Hematopoietic multipotent progenitor cell treated with erythropoietin and hydrocortisone succinate and interleukin-3 and kit ligand, for 15 days (in vitro differentiated cells): ENCODE data around the gene ELAVL2.
"Not testable (repeated sequence)": the region's sequence is repeated elsewhere in the genome, so short reads cannot be mapped to it uniquely, and the experiment has no call there.

Experiments used
- DNase-seq: peaks from one replicate; pipeline ENCODE4 v3.0.0-alpha.2; 2015; ENCODE audit warnings: low spot score

The ELAVL2 gene

DNA sequence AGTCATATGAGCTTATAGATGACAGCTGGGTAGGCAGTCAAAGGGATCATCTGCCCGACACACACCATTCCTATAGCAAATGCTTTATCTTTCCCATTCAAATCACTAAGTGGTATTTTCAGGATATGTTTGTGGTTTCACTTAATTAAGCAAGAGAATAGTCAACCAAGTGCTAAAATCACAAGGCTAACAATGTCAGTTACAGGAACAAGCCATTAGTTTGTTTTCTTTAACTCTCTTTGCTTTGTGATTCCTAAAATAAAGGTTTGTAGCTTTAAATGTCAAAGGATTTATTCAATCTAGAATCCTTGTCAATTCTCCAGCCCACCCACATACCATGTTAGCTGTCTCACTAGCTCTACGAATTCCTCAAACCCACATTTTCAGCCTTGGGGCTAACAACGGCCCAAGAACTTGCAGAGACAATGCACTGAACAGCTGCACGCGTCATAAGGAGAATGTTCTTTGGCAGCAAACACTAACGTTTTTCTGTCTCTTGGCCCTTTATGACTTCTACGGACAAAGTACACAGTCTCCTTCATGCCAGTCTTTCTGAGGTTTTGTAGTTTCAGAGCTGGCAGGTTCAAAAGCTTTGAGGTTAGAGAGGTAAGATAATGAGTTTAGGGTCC lies 56.6 kb downstream of the ELAVL2 start:
- no peak for DNase-seq

- no peak for DNase-seq
Measured at GRCh38 chr9:23768861-23769260, 57.2 kb downstream of the ELAVL2 start.

DNA sequence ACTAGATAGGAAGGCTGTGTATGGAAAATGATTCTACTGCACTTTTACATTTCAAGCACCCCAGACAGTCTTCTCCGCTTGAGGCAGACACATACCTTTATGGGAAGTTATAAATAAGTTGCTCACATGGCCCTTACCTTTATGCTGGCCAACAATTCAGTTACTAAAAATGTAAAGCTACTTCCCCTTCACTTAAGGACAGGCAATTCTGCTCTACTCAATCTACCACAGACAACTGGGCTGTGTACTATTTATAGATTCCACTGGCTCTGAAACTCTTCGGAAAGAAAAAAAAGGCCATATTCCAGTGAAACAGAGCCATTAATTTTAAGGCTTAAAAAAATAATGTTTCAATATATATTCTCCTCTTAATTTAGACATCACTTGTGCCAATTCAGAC lies 59.4 kb downstream of the ELAVL2 start:
- no peak for DNase-seq

DNA sequence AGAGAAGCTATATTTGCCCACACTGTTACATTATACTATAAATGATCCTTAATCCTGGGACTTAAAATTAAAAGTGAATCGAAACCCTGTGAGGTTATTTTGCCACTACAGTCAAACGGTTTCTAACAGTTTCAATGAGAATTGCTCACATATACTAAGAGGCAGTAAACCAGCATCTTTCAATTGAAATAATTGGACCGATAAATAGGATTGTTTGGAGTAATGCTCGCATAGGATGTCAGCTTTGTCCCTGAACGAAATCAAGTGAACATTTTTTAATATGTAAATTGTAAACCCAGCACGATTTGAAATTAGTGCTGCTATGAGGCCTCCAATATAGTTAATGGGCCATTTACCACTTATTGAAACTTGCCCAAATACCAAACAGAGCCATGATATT lies 60.5 kb downstream of the ELAVL2 start:
- no peak for DNase-seq

DNA sequence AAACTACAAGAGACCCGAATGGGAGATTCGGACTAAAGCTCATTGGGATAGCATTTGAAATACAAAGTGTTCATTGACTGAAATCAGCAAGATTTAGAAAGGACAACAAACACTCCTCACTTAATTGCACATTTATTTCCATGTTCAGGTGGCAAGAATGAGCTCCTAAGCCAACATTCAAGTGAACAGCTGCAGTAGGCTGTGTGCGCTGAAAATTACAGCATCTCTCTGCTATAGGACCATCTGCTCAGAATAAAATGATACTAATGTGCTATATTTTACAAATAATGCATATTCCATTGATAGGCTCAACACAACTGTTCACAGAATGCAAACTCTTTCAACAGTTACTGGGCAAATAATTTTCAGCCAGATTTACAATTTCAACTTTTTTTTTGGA lies 61.8 kb downstream of the ELAVL2 start:
- DNase-seq: no peak

- no peak for DNase-seq
Measured at GRCh38 chr9:23754551-23754950, 71.5 kb downstream of the ELAVL2 start.

- no peak for DNase-seq
Measured at GRCh38 chr9:23752859-23753258, 73.2 kb downstream of the ELAVL2 start.

DNA sequence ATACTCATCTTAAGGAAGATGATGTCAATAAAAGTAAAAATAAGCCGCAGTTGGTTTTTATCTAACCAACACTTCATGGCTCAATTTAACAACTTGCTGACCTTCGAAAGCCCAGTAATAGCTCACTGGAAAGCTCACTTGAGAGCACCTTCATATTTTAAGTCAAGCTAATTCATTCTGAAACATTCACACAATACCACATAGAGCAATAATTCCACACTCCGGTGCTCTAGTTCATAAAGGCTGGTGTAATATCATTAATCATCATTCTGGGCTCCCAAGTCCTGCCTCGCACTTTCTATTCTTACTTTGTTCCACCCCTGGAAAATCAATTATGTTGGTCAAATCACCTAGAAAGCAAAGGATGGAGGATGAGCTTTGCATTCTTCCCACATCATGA lies 74.4 kb downstream of the ELAVL2 start:
- no peak for DNase-seq

DNA sequence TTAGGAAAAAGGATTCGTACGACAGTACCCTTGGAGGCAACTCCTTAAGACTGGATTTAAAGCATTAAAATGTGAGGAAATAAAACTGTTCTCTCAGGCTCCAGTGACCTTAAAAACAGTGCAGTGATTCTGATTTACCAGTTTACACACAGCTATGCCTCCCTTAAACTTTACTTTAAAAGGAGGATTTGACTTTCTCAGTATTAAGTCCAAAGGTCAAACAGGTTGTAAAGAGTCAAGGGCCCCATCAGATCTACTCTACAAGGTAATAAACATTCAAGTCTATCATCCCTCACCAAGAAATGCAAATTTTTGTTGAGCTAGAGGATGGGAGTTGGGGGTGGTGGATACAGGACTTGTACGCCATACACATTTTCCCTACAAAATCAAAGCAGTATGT lies 75.2 kb downstream of the ELAVL2 start:
- DNase-seq: no peak

GRCh38 chr9:23747088-23748075 lies 78.7 kb downstream of the ELAVL2 start:
- DNase-seq: no peak

- no peak for DNase-seq
Measured at GRCh38 chr9:23746317-23746716, 79.7 kb downstream of the ELAVL2 start.

- DNase-seq: no peak
Measured at GRCh38 chr9:23743036-23743435, 83.0 kb downstream of the ELAVL2 start.

DNA sequence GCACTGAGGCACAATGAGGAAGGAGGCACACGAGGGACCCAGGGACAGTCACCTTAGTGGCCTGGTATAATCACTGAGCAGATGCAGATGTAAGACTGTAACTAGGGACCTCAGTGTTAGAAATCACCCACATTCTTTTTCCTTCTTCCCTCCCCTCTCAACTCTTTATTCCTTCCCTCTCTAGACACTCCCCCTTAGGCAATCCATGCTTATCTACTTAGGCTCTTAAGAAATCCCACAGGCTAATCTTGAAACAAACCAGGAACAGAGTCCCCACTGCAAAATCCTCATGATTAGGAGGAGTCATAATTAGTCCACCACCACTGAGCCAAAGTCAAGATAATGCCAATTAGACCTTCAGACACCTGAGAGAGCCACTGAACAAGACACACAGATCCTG lies 84.7 kb downstream of the ELAVL2 start:
- no peak for DNase-seq

DNA sequence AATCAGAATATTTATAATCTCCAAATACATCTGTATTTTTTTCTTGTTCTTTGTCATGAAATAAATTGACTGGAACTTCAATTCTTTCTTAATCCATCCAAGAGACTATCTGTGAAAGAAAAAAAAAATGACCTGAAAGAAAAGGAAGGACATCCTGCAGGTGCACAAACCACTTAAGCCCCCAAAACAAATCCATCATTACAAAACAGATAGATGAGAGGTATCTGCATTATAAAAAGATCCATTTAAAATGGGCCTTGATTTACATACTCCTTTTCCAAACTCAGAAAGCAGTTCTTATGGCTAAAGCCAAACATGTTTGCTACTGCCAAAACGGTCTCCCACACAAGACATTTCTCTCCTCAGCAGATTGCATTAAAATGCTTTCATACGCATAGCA lies 85.5 kb downstream of the ELAVL2 start:
- DNase-seq: no peak

- no peak for DNase-seq
Measured at GRCh38 chr9:23739753-23740152, 86.3 kb downstream of the ELAVL2 start.

- no peak for DNase-seq
Measured at GRCh38 chr9:23736293-23736692, 89.7 kb downstream of the ELAVL2 start.

DNA sequence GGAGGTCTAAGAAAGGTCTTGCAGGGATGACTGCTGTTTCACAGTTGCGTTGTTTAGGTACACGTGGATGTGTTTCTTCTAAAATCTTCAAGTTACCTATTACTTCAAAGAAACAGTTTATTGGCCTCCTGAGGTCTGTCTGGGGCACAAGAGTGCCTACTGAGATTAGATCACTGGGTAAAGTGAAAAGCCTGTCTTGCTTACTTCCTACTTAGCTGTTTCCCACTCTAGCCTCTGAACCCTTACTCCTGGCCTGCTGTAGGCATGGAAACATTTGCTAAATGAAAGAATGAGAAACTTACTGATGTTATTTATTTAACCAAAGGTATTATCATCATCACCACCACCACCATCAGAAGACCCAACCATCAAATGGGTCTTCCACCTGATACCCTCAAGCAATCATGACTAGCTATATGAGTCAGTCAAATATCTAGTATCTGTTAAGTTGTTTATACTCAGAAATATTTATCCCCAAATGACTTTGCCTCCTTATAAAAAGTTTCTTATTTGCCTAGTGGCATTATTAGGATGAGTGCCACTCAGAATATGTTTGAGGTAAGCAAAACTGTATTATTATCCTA lies 92.5 kb downstream of the ELAVL2 start:
- DNase-seq: no peak

- no peak for DNase-seq
Measured at GRCh38 chr9:23731353-23731752, 94.7 kb downstream of the ELAVL2 start.

GRCh38 chr9:23730364-23730763 lies 95.7 kb downstream of the ELAVL2 start:
- no peak for DNase-seq

GRCh38 chr9:23728736-23729135 lies 97.3 kb downstream of the ELAVL2 start:
- DNase-seq: no peak

DNA sequence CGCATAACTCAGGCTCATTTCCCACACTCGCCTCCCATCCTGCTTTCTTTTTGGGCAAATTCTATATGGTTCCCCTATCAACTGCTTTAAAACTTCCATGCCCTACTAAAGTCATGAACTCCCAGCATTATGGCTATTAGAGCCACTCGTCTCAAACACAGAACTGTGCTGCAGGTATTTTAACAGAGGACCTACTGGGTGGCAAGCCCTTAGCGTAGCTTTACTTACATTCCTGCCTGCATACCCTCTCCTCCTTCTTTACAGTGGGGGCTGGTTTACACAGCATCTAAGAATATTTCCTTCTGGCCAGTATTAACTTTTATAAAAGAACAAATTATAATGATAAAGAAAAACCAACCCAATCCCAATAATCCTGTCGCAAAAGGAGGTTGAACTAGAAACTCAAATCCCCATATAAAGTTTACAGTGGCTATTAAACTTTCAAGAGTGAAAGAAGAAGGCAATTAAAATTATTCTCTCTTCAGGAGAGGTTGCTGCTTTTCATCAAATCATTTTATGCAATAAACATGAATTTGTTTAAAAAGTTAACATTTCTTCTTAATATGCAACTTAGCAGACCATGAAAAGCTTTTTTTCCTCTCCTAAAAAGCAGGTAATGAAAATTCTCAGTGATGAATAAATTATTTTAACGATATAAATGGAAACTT lies 100.6 kb downstream of the ELAVL2 start:
- DNase-seq: no peak

DNA sequence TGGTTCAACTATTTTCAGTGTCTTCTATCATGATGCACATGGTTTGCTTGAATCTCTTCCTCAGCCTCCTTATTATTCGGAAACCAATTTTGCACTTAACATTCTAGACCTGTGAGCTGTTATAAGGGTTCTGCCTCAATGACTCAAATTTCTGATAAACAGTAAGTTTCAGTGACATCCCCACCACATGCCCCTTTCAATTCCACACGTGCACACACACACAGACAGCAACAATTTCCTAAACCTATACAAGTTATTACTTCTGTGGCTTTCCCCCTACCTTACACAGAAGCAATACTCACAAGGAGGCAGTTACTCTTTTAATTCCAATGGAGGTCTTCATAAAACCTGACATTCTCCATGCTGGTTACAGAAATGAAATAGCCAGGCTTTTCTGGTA lies 102.4 kb downstream of the ELAVL2 start:
- DNase-seq: no peak

GRCh38 chr9:23723048-23723447 lies 103.0 kb downstream of the ELAVL2 start:
- not testable (repeated sequence) for DNase-seq
